H1 (cell line): ENCODE measurements around the gene TNIK. TPM values are rescaled to one million over a fixed set of nuclear protein-coding genes. Genes with fewer than 3 reads are reported as not detected.

Source experiments
- BACH1 ChIP-seq: IDR thresholded peaks from 2 replicates; pipeline ENCODE4 v1.6.1; 2012; ENCODE audit warnings: low read length, improper control_type of control experiment
- KDM4A ChIP-seq: IDR thresholded peaks from one replicate; pipeline ENCODE4 v1.7.1; 2012; ENCODE audit warnings: low read depth, mild to moderate bottlenecking, moderate library complexity, low read length, inconsistent platforms; ENCODE audit not compliant: severe bottlenecking
- POLR2AphosphoS5 ChIP-seq: IDR thresholded peaks from 2 replicates; pipeline ENCODE4 v1.6.1; 2011; ENCODE audit warnings: low read depth, low read length
- RNF2 ChIP-seq: fragments of 200-900, 300-1000 bp; sonication (generic); IDR thresholded peaks from 2 replicates; pipeline ENCODE4 v1.7.1; 2016; ENCODE audit warnings: borderline replicate concordance, low read depth, mild to moderate bottlenecking, antibody characterized with exemption, low read length; ENCODE audit not compliant: poor library complexity, severe bottlenecking; ENCODE audit errors: missing control alignments
- SIX5 ChIP-seq: IDR thresholded peaks from 2 replicates; pipeline ENCODE4 v1.6.1; 2011; ENCODE audit warnings: mild to moderate bottlenecking, low read depth, low read length
- SP1 ChIP-seq: IDR thresholded peaks from 2 replicates; pipeline ENCODE4 v1.6.1; 2011; ENCODE audit warnings: low read depth, low read length
- SRF ChIP-seq: IDR thresholded peaks from 2 replicates; pipeline ENCODE4 v1.6.1; 2011; ENCODE audit warnings: mild to moderate bottlenecking, low read depth, low read length, moderate library complexity
- TCF12 ChIP-seq: IDR thresholded peaks from 2 replicates; pipeline ENCODE4 v1.6.1; 2011; ENCODE audit warnings: low read depth, mild to moderate bottlenecking, low read length
- polyA plus RNA-seq, 7 experiments: library from polyadenylated mRNA; depleted of rRNA in 3 of 7; stranded (reverse) in 5 of 7; unstranded in 2 of 7; fragments of >200 nt in 5 of 7; fragments of 200-250 nt in 2 of 7; gene quantifications; 1 replicate in 5 of 7; 2 replicates in 1 of 7; 4 replicates in 1 of 7; pipeline versions ENCODE4 v1.2.1 to v1.2.3, GENCODE V29; 2011 to 2013; ENCODE audit warnings: missing spikeins in 2 of 7, mixed read lengths in 2 of 7
- total RNA-seq: library from RNA; stranded (reverse); fragmentation: NEBNext Ultra II Directional; extraction: Animal tissue kit (Norgen Biotek cat#: 25700); gene quantifications from 2 replicates; pipeline ENCODE4 v1.2.1, GENCODE V29; 2021

The TNIK gene
- total and polyA plus RNA-seq, 2 of the 8 experiments (the other 6 are each of a cell fraction or from before 2014, with no cell fraction given), result 7.4 to 42.0 TPM

DNA sequence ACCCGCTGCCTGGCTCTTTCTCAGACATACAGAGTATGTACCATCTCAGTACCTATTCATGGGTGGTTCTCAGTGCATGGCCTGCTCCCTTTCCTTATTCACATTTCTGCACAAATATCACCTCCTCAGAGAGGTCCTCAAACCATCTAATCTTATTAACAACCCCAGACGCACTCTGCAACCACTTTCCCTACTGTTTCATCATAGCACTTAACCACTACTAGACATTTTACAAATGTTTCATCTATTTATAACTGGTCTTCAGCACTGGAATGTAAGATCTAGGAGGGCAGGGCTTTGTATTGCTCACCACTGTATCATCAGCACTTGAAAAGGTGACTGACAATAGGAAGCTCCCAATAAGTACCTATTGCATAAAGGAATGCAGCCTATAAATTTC is 45.1 kb downstream of the TNIK start (continued):
- no peak for TF ChIP-seq TCF12
- no peak for TF ChIP-seq SRF
- no peak for TF ChIP-seq KDM4A
- TF ChIP-seq RNF2, result no peak
- TF ChIP-seq SP1, result no peak
- TF ChIP-seq SIX5, result no peak
- no peak for TF ChIP-seq POLR2AphosphoS5
- TF ChIP-seq BACH1, result no peak
